Panc1 (cell line): ENCODE measurements around the gene SEC11C.

Source experiments
- CTCF ChIP-seq: fragments of 450-650 bp; IDR thresholded peaks from 2 replicates; pipeline ENCODE4 v1.5.1; 2017; ENCODE audit warnings: mild to moderate bottlenecking
- POLR2AphosphoS5 ChIP-seq: IDR thresholded peaks from 2 replicates; pipeline ENCODE4 v1.6.1; 2012; ENCODE audit warnings: mild to moderate bottlenecking, low read depth, low read length, moderate library complexity
- REST ChIP-seq, 2 experiments: IDR thresholded peaks; 2 replicates each; pipeline ENCODE4 v1.6.1; 2011 to 2012; ENCODE audit warnings: low read depth in 2 of 2, control low read depth in 1 of 2, low read length in 1 of 2, mild to moderate bottlenecking in 1 of 2, moderate library complexity in 1 of 2; ENCODE audit not compliant: insufficient read depth in 1 of 2

DNA sequence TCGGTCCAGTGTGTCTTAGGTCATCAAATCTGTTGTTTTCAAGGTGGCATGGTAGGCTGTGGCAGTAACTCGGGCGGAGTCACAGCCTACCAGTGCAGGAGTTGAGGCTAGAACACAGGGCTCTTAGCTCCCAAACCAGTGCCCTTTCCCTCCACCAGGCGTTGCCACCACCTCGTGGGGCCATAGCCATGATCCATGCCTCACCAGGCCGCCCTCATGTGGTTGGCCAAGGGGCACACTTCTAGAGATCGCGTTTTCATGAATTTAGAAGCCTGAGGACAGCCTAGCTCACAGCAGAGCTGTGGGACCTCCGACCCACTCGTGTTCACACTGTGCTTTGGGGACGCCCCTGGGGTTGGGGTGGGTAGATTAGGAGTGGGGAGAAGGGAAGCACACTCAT, 10.6 kb downstream of the SEC11C start:
- TF ChIP-seq CTCF (no peak), POLR2AphosphoS5 (no peak), REST (IDR thresholded peaks at IDR 0.05; ENCODE audit: insufficient read depth in 1 of 2, low read depth in 2 of 2, low read length in 1 of 2) (no peak)
